T-helper 1 cell treated with Interleukin-12 subunit alpha and Interleukin-12 subunit beta and Interleukin-4 antibody, amounts not matched to agents 30 μg/mL and 1 μg/mL, for 36 hours (primary cell): ENCODE results near the gene AGR2.

Experiments used
- H3K27ac Mint-ChIP-seq: one replicate; pipeline ENCODE4 v1.8.0; 2021; ENCODE audit warnings: mild to moderate bottlenecking, mixed read lengths
- H3K27me3 Mint-ChIP-seq: one replicate; pipeline ENCODE4 v1.8.0; 2021; ENCODE audit warnings: low read depth, mixed read lengths
- H3K36me3 Mint-ChIP-seq: one replicate; pipeline ENCODE4 v1.8.0; 2021; ENCODE audit warnings: low read depth, mixed read lengths
- H3K4me1 Mint-ChIP-seq: one replicate; pipeline ENCODE4 v1.8.0; 2021; ENCODE audit warnings: low read depth, mixed read lengths
- H3K4me3 Mint-ChIP-seq: one replicate; pipeline ENCODE4 v1.8.0; 2021; ENCODE audit warnings: mild to moderate bottlenecking, moderate library complexity, mixed read lengths
- H3K9me3 Mint-ChIP-seq: one replicate; pipeline ENCODE4 v1.8.0; 2021; ENCODE audit warnings: mixed read lengths

Gene AGR2

GRCh38 chr7:16833373-16833772 lies 28.6 kb upstream of the AGR2 start:
- Mint-ChIP-seq H3K9me3 (no peaks in the 10 kb centered on the region), H3K4me3 (no peak overlapping the region), H3K27ac (no peak overlapping the region), H3K27me3 (peaks cover 5% of the 10 kb centered on the region), H3K36me3 (no peaks in the 10 kb centered on the region), H3K4me1 (no peaks in the 10 kb centered on the region)

- Mint-ChIP-seq H3K27me3 (peaks cover 8% of the 10 kb centered on the region), H3K4me3 (no peak overlapping the region), H3K36me3 (no peaks in the 10 kb centered on the region), H3K9me3 (no peaks in the 10 kb centered on the region), H3K27ac (no peak overlapping the region), H3K4me1 (no peaks in the 10 kb centered on the region)
Measured at GRCh38 chr7:16826060-16826459, 21.3 kb upstream of the AGR2 start.

DNA sequence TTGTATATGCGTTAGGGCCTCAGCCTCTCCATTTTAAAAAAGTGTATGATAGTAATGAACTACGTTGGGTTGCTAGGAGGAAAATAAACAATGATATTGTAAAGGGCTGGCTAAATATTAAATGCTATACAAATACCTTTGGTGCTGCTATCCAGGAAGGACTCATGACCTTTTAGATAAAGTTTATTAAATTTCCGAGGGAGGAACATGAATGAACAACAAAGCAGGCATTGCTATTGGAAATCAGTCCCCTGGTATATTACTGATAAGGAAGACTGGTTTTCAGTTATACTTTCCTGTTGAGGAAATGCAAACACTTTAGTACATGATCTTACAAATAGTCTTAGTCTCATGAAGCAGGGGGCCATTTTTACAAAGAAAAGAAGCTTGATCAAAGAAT lies 17.2 kb upstream of the AGR2 start:
- no peaks in the 10 kb centered on the region for H3K4me1 Mint-ChIP-seq

DNA sequence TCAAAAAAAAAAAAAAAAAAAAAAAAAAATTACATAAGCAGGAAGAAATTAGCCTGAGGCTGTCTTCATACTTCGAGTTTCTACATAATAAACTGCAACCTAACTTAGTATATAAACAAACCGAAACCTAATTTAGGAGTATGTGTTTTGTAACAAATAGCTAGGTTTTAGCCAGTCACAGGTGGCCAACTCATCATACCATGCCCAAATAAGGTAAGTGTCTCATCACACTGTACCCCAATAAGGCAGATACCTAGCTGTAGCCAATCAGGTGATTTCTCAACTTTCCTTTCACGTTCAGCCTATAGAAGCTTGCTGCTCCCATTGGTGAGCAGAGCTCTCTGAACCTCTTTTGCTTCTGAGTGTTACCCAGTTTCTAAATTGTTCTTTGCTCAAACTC lies 13.9 kb upstream of the AGR2 start:
- H3K36me3 Mint-ChIP-seq: no peaks in the 10 kb centered on the region
- no peak overlapping the region for H3K4me3 Mint-ChIP-seq
- H3K4me1 Mint-ChIP-seq: no peaks in the 10 kb centered on the region
- H3K27me3 Mint-ChIP-seq: no peaks in the 10 kb centered on the region
- no peak overlapping the region for H3K27ac Mint-ChIP-seq
- no peaks in the 10 kb centered on the region for H3K9me3 Mint-ChIP-seq

More for the DNA sequence above, 17.2 kb upstream of the AGR2 start:
- no peak overlapping the region for H3K27ac Mint-ChIP-seq
- no peak overlapping the region for H3K4me3 Mint-ChIP-seq
- no peaks in the 10 kb centered on the region for H3K36me3 Mint-ChIP-seq
- no peaks in the 10 kb centered on the region for H3K27me3 Mint-ChIP-seq
- no peaks in the 10 kb centered on the region for H3K9me3 Mint-ChIP-seq

GRCh38 chr7:16817536-16817935 lies 12.7 kb upstream of the AGR2 start:
- Mint-ChIP-seq H3K27me3 (no peaks in the 10 kb centered on the region), H3K27ac (no peak overlapping the region), H3K4me3 (no peak overlapping the region), H3K36me3 (no peaks in the 10 kb centered on the region), H3K4me1 (no peaks in the 10 kb centered on the region), H3K9me3 (no peaks in the 10 kb centered on the region)

DNA sequence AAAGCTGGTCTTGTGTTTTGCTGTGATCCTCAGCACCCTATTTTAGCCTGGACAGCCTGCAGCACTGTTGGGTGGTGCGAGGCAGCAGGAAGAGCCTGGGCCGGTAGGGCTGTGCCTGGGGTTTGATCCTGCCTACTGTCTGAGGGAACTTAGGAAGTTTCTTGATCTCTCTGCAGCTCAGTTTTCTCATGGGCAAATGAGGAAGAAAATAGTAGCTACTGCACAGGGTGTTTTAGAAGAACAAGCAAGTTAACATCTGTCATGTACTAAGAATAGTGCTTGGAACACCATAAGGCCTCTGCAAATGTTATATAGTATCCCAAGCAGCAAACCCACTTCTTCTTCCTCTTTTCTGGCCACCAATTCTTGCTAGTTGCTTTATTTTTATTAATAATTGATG lies 12.0 kb upstream of the AGR2 start:
- no peaks in the 10 kb centered on the region for H3K4me1 Mint-ChIP-seq
- H3K27me3 Mint-ChIP-seq: no peaks in the 10 kb centered on the region
- H3K4me3 Mint-ChIP-seq: no peak overlapping the region
- H3K9me3 Mint-ChIP-seq: no peaks in the 10 kb centered on the region
- H3K27ac Mint-ChIP-seq: no peak overlapping the region
- no peaks in the 10 kb centered on the region for H3K36me3 Mint-ChIP-seq

- no peaks in the 10 kb centered on the region for H3K36me3 Mint-ChIP-seq
- no peaks in the 10 kb centered on the region for H3K27me3 Mint-ChIP-seq
- H3K9me3 Mint-ChIP-seq: no peaks in the 10 kb centered on the region
- H3K4me3 Mint-ChIP-seq: no peak overlapping the region
- no peaks in the 10 kb centered on the region for H3K4me1 Mint-ChIP-seq
- H3K27ac Mint-ChIP-seq: no peak overlapping the region
Measured at GRCh38 chr7:16815001-16815400, 10.2 kb upstream of the AGR2 start.

GRCh38 chr7:16813232-16813616 lies 8.4 kb upstream of the AGR2 start:
- Mint-ChIP-seq H3K36me3 (no peaks in the 10 kb centered on the region), H3K4me1 (no peaks in the 10 kb centered on the region), H3K27ac (no peak overlapping the region)

GRCh38 chr7:16812542-16813231 lies 7.9 kb upstream of the AGR2 start:
- H3K27me3 Mint-ChIP-seq: peaks cover 4% of the 10 kb centered on the region
- H3K4me3 Mint-ChIP-seq: no peak overlapping the region
- no peaks in the 10 kb centered on the region for H3K4me1 Mint-ChIP-seq
- no peaks in the 10 kb centered on the region for H3K9me3 Mint-ChIP-seq
- no peaks in the 10 kb centered on the region for H3K36me3 Mint-ChIP-seq
- H3K27ac Mint-ChIP-seq: no peak overlapping the region

More at GRCh38 chr7:16813232-16813616, 8.4 kb upstream of the AGR2 start:
- Mint-ChIP-seq H3K9me3 (no peaks in the 10 kb centered on the region), H3K4me3 (no peak overlapping the region), H3K27me3 (peaks cover 4% of the 10 kb centered on the region)

DNA sequence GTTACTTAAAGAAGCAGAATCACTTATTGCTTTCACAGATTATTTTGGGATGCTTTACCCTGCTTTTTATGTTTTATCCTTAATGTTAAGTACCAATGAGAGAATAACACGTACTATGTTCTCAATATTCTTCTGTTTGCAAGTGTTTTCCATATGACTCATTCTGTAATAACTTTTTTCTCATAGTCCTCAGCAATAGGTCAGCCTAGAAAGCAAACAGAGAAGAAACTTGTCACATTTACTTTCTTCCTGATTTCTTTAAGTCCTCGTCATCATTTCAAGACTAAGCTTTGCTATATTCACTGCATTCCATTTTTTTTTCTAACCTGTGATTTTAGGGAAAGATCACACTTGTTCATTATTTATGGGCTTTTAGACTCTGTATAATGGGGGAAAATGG lies 6.8 kb upstream of the AGR2 start:
- H3K27ac Mint-ChIP-seq: no peak overlapping the region
- peaks cover 4% of the 10 kb centered on the region for H3K27me3 Mint-ChIP-seq
- no peaks in the 10 kb centered on the region for H3K36me3 Mint-ChIP-seq
- H3K4me3 Mint-ChIP-seq: no peak overlapping the region
- no peaks in the 10 kb centered on the region for H3K4me1 Mint-ChIP-seq
- no peaks in the 10 kb centered on the region for H3K9me3 Mint-ChIP-seq

- H3K9me3 Mint-ChIP-seq: no peaks in the 10 kb centered on the region
- no peaks in the 10 kb centered on the region for H3K4me1 Mint-ChIP-seq
- H3K27ac Mint-ChIP-seq: no peak overlapping the region
- H3K27me3 Mint-ChIP-seq: peaks cover 4% of the 10 kb centered on the region
- no peaks in the 10 kb centered on the region for H3K36me3 Mint-ChIP-seq
- no peak overlapping the region for H3K4me3 Mint-ChIP-seq
Measured at GRCh38 chr7:16810573-16810972, 5.8 kb upstream of the AGR2 start.

- no peaks in the 10 kb centered on the region for H3K9me3 Mint-ChIP-seq
- no peaks in the 10 kb centered on the region for H3K36me3 Mint-ChIP-seq
- peaks cover 9% of the 10 kb centered on the region for H3K27me3 Mint-ChIP-seq
- H3K4me3 Mint-ChIP-seq: no peak overlapping the region
- H3K27ac Mint-ChIP-seq: no peak overlapping the region
- H3K4me1 Mint-ChIP-seq: no peaks in the 10 kb centered on the region
Measured at GRCh38 chr7:16810112-16810511, 5.3 kb upstream of the AGR2 start.

- peaks cover 2% of the 10 kb centered on the region for H3K4me1 Mint-ChIP-seq
- H3K36me3 Mint-ChIP-seq: no peaks in the 10 kb centered on the region
- H3K27me3 Mint-ChIP-seq: peaks cover 10% of the 10 kb centered on the region
- no peaks in the 10 kb centered on the region for H3K9me3 Mint-ChIP-seq
- no peak overlapping the region for H3K27ac Mint-ChIP-seq
- H3K4me3 Mint-ChIP-seq: no peak overlapping the region
Measured at GRCh38 chr7:16805441-16805840, 642 bp upstream of the AGR2 start.

DNA sequence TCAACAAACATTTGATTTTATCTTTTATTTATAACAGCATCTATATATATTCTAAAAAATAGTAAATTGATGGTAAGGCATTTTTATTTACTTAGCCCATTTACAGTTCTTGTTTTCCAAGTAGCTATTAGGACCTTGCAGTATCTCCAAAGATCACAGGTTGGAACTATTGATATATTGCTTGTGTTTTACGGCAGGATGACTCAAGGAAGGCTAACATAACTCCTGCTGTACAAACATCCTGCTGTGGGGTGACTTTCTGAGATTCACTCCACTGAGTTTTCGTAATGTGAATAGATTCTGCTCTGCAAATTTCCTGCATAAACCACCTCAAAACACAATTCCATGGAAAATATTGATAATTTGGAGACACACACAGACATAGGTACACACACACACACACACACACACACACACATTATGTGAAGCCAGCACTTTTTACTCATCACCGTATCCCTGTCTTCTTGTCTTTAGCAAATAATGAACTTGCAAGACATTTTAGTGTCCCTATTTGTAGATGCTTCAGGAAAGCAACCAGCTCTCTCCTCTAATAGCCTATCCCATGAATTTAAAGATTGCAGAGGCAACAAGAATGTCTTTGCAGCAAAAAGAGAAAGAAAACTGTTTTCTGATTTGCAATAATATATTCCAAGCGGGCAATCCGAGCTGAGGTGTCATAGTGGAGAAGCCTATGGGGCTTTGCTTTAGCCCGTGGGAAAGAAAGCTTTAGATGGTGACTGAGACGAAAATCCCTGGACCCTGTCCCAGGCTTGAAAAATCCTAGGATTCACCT lies 722 bp downstream of the AGR2 start:
- no peaks in the 10 kb centered on the region for H3K36me3 Mint-ChIP-seq
- peaks cover 2% of the 10 kb centered on the region for H3K4me1 Mint-ChIP-seq
- peaks cover 7% of the 10 kb centered on the region for H3K27me3 Mint-ChIP-seq
- no peak overlapping the region for H3K27ac Mint-ChIP-seq
- no peak overlapping the region for H3K4me3 Mint-ChIP-seq
- no peaks in the 10 kb centered on the region for H3K9me3 Mint-ChIP-seq

DNA sequence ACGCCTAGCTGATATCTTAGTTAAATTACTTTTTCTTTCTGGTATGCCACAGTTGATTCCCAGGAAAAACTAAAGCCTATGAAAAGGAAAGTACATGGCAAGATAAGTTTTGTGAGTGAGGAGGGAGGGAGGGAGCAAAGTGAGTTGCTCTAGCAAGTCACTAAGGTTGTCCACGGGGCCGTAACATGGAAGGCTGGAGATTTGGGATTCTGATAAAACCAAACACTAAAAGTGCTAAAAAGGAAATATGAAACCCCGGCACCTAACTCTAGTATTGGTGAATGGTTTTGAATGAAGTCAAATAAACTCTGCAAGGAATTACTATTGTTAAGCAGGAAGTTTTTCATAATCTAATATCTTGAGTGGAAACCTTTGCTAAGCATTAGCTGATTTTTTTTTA lies 1.7 kb downstream of the AGR2 start:
- peaks cover 2% of the 10 kb centered on the region for H3K4me1 Mint-ChIP-seq
- H3K36me3 Mint-ChIP-seq: no peaks in the 10 kb centered on the region
- H3K27ac Mint-ChIP-seq: no peak overlapping the region
- H3K4me3 Mint-ChIP-seq: no peak overlapping the region
- H3K9me3 Mint-ChIP-seq: no peaks in the 10 kb centered on the region
- H3K27me3 Mint-ChIP-seq: peaks cover 7% of the 10 kb centered on the region
